OCI-LY1 (cell line): ENCODE results near the gene INTS12.

ENCODE experiments used
- EZH2 ChIP-seq: fragments of 200-600 bp; sonication (generic), shearing (Covaris generic); IDR thresholded peaks from 2 replicates; pipeline ENCODE4 v1.8.0; 2017; ENCODE audit warnings: borderline replicate concordance, mixed run types, mild to moderate bottlenecking, antibody characterized with exemption, low read length, moderate library complexity, mixed read lengths
- TF ChIP-seq, protein P1 (sequence below): fragments of 200-600 bp; sonication (generic), shearing (Covaris generic); IDR thresholded peaks from 2 replicates; pipeline ENCODE4 v1.5.1; 2017; ENCODE audit warnings: mild to moderate bottlenecking, antibody characterized with exemption, low read length, moderate library complexity, mixed read lengths

DNA sequence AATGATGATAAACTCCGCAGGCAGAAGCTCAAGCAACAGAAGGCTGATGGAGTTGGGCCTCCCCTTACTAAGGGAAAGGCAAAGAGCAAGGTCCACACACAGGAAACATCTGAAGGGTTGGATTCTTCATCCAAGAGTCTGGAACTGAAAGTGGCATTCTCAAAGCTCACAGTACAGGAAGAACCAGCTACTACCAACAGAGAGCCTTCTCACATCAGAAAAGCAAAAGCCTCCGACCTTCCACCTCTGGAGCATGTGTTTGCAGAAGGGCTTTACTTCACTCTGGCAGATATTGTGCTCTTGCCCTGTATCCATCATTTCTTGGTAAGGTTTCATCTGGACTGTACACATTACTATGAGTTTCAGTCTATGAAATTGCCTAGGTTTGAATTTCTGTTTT lies 10.7 kb upstream of the INTS12 start:
- TF ChIP-seq, protein P1, sequence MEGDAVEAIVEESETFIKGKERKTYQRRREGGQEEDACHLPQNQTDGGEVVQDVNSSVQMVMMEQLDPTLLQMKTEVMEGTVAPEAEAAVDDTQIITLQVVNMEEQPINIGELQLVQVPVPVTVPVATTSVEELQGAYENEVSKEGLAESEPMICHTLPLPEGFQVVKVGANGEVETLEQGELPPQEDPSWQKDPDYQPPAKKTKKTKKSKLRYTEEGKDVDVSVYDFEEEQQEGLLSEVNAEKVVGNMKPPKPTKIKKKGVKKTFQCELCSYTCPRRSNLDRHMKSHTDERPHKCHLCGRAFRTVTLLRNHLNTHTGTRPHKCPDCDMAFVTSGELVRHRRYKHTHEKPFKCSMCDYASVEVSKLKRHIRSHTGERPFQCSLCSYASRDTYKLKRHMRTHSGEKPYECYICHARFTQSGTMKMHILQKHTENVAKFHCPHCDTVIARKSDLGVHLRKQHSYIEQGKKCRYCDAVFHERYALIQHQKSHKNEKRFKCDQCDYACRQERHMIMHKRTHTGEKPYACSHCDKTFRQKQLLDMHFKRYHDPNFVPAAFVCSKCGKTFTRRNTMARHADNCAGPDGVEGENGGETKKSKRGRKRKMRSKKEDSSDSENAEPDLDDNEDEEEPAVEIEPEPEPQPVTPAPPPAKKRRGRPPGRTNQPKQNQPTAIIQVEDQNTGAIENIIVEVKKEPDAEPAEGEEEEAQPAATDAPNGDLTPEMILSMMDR: no peak
- no peak for TF ChIP-seq EZH2
